Body of pancreas (tissue), 4 donors: ENCODE measurements around the gene STX4.

ENCODE experiments used
- POLR2A ChIP-seq, 3 donors: fragments of 450-650 bp; IDR thresholded peaks; one replicate each; pipeline ENCODE4 v1.6.1; 2016; ENCODE audit warnings: antibody characterized with exemption in 3 of 3, mild to moderate bottlenecking in 2 of 3
- TF ChIP-seq, protein P1 (sequence below), 7 experiments: fragments of 450-650 bp in 4 of 7; fragments of 200-600 bp in 3 of 7; sonication (generic) in 3 of 7; IDR thresholded peaks; one replicate each; pipeline ENCODE4 v1.5.1; 2016 to 2019; ENCODE audit warnings: antibody characterized with exemption in 7 of 7

DNA sequence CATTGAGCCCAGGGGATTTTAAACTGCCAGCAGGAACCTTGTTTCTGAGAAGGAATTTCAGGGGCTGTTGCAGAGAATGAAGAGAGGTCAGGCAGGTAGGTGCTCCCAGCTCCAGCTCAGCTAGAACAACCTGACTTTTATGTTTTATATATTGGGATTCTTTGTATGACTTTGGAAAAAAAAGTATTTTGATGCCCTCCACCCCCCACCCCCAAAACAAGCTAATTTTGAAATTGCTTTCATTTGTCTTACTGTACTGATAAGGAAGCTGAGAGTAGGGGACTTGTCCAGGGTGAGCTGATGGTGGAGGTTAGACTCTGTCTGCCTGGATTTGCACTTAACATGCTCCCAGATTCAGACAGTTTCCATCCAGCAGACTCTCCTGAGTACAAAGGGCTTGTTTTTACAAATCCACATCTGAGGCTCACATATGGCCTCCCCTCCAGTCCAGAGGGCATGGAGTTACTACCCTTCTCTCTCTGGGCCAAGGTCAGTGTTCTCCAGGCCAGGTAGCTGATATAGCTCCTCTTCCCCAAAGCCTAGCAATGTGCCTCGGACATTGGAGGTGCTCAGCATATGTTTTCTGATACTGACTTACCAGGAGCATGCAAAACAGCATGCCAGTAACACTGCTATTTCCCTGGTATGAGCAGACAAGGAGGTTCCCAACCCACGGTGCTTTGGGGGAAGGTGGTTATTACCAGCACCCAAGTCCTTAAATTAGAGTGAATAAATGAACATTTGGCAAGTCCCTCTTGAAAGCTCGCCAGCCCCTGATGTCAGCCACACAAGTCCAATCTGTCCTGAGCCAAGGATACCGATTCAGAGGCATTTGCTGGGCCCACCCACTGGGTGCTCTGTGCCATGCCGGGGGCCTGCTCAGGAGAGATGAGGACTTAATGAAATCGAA lies 34.3 kb upstream of the STX4 start:
- TF ChIP-seq POLR2A (IDR thresholded peaks at IDR 0.05), result no peak
- TF ChIP-seq, protein P1, sequence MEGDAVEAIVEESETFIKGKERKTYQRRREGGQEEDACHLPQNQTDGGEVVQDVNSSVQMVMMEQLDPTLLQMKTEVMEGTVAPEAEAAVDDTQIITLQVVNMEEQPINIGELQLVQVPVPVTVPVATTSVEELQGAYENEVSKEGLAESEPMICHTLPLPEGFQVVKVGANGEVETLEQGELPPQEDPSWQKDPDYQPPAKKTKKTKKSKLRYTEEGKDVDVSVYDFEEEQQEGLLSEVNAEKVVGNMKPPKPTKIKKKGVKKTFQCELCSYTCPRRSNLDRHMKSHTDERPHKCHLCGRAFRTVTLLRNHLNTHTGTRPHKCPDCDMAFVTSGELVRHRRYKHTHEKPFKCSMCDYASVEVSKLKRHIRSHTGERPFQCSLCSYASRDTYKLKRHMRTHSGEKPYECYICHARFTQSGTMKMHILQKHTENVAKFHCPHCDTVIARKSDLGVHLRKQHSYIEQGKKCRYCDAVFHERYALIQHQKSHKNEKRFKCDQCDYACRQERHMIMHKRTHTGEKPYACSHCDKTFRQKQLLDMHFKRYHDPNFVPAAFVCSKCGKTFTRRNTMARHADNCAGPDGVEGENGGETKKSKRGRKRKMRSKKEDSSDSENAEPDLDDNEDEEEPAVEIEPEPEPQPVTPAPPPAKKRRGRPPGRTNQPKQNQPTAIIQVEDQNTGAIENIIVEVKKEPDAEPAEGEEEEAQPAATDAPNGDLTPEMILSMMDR (IDR thresholded peaks at IDR 0.05), result no peak
